GM18520 (cell line): ENCODE results near the gene TBC1D10A.

ENCODE experiments used
- ATAC-seq: cut with Tn5 transposase; IDR thresholded peaks from one replicate; pipeline ENCODE4 v1.9.1; 2021; ENCODE audit not compliant: unreplicated experiment

Gene TBC1D10A

DNA sequence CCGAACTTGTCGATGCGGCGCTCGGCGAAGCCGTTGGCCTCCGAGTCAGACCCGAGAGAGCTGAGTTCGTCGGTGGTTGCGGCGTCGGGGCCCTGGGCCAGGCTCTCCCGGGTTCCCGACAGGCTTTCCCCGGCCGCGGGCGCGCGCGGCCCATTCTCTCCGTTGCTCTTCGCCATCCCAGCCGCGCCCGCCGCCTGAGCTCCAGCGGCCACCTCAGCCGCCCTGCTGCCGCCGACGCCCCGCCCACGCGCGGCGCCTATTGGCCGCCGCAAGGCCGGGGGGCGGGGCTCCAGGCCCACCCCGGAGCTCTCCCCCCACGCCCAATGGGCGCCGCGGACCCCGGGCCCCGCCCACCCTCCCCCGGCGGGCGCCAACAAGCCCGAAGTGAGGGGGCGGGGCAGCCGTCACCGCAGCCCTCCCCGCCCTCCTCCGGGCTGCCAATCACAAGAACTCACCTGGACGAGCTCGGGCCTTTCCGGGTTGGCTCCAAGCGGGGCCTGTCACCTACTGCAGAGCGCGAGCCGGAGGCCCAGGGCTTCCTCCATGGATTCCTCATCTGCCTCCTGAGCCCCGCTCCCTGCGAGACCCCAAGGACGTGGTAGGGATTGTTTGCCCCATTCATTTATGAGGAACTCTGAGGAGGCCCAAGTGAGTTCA lies at the start of gene TBC1D10A:
Gene TBC1D10A, minus strand, starts transcription at position 236 of the 657 bp plus-strand sequence. Its CDS starts 60 bp downstream, at position 176.
- peak; percentile 89 for ATAC-seq

DNA sequence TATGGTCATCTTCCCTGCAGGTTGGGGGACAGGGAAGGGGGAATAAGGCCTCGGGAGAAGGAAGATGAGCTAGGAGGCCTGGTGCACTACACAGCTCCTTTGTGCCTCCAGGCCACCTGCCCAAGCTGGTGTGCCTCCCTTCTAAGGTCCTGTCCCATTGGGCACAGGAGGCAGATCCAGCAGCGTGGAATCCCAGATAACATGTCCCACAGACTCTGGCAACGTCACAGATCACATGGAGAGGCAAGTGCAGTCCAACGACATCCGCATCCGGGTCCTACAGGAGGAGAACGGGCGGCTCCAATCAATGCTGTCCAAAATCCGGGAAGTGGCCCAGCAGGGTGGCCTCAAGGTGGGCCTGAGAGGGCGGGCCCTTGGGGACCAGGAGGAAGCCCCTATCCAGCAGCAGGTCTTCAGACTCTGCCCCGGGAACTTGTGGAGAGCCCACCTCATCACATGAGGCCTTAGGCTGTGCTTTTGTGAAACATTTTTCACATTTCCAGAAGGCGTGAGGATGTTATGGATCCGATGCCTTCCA lies 48.6 kb upstream of the TBC1D10A start:
- no peak for ATAC-seq

DNA sequence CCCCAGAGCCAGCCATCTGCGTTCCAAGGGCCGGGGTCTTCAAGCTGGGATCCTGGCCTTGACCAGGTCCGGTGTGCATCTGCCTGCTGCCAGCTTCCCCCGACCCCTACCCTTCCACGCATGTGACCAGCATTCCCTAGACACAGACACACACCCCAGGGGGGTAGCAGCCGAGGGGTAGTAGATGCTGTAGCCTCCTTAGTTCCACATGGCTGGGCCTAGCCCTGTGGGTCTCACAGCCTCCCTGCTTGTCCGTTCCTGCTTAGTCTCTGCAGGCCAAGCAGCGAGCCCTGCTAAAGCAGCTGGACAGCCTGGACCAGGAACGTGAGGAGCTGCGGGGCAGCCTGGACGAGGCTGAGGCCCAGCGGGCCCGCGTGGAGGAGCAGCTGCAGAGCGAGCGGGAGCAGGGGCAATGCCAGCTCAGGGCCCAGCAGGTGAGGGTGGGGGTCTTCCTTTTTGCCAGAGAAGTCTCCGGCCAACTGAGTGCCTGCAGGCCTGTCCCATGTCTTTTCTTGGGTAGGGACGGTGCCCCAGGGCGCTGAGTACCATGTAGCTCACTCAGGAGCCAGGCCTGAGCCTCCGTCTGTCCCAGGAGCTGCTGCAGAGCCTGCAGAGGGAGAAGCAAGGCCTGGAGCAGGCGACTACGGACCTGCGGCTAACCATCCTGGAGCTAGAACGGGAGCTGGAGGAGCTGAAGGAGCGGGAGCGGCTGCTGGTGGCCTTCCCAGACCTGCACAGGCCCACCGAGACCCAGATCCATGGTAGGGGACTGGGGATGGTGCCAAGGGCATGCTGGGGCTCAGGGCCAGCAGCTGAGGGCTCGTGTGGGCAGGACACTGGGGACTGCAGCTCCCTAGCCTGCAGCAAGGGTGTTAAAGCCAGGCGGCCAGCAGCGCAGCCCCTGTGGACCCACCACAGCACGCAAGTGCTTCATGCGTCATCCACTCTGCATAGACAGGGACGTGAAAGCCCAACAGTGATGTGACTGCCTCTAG lies 46.9 kb upstream of the TBC1D10A start:
- ATAC-seq, result no peak

DNA sequence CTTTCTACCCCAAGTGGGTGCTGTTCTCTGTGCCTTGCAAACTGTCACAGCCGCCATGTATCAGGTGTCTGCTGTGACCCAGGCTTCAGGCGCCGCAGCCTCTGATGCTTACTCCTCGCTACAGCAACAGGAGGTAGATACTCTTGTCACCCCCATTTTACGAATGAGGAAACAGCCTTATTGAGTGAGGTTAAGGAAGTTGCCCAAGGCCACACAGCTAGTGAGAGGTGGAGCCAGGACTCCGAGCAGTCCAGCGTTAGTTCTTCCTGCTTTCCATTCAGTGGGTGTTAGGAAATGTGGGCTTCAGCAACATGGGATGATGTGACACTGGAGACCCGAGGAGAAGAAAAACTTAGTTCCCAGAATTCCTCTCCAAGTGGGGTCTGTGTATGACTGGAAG lies 46.2 kb upstream of the TBC1D10A start:
- ATAC-seq, result no peak

DNA sequence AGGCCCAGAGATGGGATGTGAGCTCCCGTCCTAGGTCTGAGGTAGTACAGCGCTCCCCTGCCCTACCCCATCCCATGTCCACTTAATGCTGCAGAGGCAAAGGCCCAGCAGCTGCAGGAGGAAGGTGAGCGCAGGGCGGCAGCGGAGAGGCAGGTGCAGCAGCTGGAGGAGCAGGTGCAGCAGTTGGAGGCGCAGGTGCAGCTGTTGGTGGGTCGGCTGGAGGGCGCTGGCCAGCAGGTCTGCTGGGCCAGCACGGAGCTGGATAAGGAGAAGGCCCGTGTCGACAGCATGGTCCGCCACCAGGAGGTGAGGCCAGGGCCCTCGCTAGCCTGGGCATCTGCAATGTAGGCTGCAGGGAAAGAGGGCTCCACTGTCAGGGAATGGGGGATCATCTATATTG lies 45.2 kb upstream of the TBC1D10A start:
- no peak for ATAC-seq

GRCh38 chr22:30371321-30371720 lies 44.6 kb upstream of the TBC1D10A start:
- ATAC-seq, result no peak

DNA sequence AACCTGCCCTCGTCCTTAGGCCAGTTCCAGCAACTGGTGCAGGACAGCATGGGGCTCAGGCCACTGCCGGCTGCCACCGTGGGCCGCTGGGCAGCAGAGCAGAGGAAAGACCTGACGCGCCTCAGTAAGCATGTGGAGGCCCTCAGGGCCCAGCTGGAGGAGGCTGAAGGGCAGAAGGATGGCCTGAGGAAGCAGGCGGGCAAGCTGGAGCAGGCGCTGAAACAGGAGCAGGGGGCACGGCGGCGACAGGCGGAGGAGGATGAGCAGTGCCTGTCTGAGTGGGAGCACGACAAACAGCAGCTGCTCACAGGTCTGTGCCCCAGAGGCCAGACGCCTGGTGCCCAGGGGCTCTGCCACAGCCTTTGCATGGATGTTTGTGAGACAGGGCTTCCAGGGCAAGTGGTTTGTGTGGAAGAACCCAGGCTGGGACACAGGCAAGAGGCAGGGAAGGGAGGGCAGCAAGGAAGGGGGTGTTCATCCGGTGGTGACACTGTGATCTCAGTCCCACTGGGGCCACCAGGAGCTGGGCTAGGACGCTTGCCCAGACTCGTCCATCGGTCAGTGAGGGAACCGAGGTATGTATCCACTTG lies 44.0 kb upstream of the TBC1D10A start:
- ATAC-seq, result no peak

DNA sequence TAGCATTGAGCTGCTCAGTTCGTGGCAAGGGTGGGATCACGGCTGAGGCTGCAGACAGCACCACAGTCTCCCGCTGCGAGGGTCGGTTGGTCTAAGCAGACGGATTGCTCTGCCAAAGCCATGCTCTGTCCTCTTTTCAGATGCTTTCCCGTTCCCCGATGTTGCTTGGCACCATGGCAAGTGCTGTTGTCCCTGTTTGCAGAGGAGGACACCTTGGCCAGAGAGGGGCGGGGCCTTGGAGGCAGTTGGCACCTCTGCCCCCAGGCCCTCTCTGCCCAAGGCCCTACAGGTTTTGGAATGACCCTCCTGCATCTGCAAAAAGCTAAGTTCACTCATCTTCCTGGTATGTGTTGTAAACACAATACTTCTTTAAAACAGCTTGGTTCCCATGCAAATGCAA lies 41.7 kb upstream of the TBC1D10A start:
- ATAC-seq, result no peak

DNA sequence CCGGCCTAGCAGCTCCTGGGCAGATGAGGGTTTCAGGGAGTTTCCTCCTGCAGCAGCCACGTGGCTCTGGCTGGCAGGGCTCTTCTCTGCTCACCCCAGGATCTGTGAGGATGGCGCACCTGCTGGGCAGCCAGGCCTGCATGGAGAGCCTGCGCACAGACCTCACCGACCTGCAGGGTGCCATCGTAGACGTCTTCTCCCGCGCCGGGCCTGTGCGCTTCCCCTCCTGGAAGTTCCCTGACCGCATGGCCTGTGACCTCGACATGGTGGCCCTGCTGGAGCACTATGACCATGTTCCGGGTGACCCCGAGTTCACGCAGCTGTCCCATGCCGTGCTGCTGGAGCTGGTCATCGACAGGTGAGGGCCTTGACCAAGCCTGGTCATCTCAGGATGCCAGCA lies 39.1 kb upstream of the TBC1D10A start:
- ATAC-seq, result no peak

DNA sequence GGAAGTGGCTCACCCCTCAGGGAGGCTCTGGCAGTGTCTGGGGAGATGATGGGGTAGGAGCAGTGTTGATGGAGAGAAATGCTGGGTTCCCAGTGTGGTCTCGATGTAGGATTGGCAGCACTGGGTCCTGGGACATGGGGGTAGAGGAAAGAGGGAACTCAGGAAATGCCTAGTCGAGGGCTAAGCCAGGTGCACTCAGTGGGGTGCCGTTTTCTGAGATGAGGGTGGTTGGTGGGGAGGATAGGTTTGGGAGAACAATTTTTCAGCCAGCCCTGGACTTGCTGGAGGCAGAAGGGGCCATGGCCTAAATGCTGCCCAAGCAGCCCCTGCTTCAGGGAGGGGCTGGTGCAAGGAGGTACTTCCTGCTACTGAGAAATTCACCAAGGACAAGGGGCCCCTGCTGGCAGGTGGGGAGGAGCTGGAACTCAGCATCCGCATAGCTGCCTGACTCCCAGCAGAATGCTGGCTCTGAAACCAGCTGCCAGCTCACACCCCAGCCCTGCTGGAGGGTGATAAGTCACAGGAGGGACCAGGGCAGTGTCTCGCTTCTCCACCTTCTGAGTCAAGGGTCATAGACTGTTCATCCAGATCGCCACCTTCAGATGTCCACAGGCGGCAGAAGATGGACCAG lies 36.0 kb upstream of the TBC1D10A start:
- ATAC-seq, result no peak

DNA sequence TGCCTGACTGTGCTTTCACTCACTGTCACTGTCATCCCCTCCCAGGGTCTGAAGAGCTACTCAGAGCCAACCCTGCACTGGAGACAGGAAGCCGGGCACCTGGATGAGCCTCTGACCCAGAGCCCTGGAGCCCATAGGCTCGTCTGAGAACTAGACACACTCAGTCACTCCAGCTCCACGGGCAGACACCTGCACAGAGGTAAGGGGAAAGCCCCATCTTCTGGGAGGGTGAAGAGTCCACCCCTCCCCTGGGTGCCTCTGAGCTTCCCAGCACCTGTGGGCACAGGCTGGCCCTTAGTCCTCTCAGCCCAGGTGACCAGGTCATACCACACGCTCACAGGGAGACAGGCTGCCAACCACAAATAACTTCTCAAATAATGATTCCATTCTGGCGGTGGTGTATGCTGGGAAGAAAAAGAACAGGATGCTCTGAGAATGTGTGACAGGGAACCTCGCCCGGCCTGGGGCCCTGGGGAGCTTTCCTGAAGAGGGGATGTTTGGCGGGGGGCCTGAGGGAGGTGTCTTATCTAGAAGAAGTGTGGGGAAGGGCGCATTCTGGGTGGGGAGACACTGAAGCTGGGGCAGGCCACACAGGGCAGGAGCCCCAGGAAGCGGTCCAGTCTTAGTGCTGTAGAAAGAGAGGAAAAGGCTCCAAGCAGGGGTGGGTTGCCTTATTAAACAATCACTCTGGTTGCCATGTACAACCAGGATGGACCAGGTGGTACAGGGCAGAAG lies 35.3 kb upstream of the TBC1D10A start:
- ATAC-seq, result no peak

DNA sequence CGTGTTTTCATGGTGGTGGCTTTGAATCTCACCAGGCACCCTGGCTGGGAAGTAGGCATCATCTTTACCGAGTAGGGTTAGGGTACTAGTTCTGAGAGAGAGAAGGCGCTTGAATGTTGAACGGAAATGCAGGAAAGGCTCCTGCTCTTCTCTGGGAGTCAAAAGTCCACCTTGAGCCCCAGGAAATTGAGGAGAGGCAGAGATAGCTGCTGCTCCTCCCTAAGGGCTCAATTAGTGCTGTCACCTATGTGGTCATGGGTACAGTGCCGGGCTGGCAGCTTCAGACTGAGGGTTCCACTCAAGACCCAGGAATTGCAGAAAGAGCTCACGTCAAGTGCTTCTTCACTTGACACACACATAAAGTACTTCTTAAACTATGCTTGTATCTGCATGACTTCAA lies 31.8 kb upstream of the TBC1D10A start:
- ATAC-seq, result no peak

GRCh38 chr22:30357650-30358215 lies 31.0 kb upstream of the TBC1D10A start:
- ATAC-seq, result no peak

DNA sequence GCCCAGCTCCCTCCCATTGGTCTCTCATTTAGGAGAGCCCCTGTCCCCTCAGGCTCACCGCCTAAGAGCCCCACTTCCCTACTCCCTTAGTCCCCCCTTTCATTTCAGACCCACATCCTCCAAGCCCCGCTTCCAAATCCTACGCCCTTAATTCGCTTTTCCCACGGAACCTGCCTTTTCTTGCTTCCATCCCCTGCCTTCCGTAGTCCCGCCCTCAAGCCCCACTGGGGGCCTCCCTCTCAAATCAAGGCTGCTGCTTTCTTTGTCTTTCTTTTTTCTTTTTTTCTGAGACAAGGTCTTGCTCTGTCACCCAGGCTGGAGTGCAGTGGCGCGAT lies 30.5 kb upstream of the TBC1D10A start:
- ATAC-seq, result no peak

GRCh38 chr22:30356449-30357235 lies 29.9 kb upstream of the TBC1D10A start, which contains the start of the genes CCDC157 and SF3A1:
CCDC157 (plus strand) TSS chr22:30357007; CDS start chr22:30366001, 8,994 bp downstream.
SF3A1 (minus strand) TSS chr22:30356894; CDS start chr22:30356792, 102 bp downstream.
- peak; percentile 81 for ATAC-seq

DNA sequence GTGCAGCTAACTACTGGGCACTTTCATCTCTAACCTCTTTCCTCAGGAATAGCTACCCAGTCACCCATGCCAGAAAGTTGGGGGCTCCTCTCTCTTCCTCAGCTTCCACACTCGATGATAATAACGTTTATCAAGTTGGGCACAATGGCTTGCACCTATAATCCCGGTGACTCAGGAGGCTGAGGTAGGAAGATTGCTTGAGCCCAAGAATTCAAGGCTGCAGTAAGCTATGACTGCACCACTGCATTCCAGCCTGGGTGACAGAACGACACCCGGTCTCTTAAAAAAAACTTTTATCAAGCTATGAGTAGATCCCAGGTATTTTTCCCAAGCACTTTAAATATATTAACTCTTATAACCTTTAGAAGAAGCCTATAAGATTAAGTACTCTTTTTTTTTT lies 27.9 kb upstream of the TBC1D10A start:
- no peak for ATAC-seq

- ATAC-seq, result no peak
Measured at GRCh38 chr22:30351226-30351625, 24.5 kb upstream of the TBC1D10A start.

- no peak for ATAC-seq
Measured at GRCh38 chr22:30348809-30349208, 22.1 kb upstream of the TBC1D10A start.

DNA sequence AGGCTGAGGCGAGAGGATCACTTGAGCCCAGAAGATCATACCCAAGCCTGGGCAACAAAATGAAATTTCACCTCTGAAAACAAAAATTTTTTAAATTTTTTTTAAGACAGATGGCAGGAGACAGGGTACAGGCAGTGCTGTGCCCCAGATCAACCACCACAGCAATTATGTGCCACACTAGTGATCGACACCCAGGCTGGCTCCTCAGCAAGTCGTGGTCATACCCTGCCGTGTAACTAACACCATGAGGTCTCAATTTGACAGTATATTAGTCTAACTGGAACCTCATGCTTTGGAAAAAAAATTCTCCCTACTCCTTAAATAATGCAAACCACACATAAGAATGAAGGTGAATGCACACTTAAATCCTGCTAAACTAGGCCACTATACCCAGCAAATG lies 21.7 kb upstream of the TBC1D10A start:
- ATAC-seq, result no peak
